Sciatic nerve (tissue), 2 donors: Measurements from ENCODE around the gene BRD1. TPM values are rescaled to one million over a fixed set of nuclear protein-coding genes. Genes with fewer than 3 reads are reported as not detected.

Experiments used
- ATAC-seq: fragments of 200-7000 bp; cut with Tn5 transposase; one replicate; pipeline ENCODE4 v1.9.1; 2020; ENCODE audit warnings: mild to moderate bottlenecking, moderate library complexity
- DNase-seq: peaks from one replicate; pipeline ENCODE4 v3.0.0-alpha.2; 2020; ENCODE audit warnings: low spot score
- intact Hi-C: fragments of 100-400 bp; cut with DNase I; formaldehyde crosslinking; loops from one replicate; pipeline ENCODE4 v1.14.2; 2022
- total RNA-seq: library from RNA; stranded (reverse); fragmentation: NEBNext Ultra II Directional; extraction: Animal tissue kit (Norgen Biotek cat#: 25700); gene quantifications from one replicate; pipeline ENCODE4 v1.2.1, GENCODE V29; 2021
- donor health status: DM: no; HTN: no; CAD: no.
- donor health status: DM: no; HTN: no; CAD: no.

Gene BRD1
- total RNA-seq, 1 donor from 2014 or later, result 37.7 TPM

DNA sequence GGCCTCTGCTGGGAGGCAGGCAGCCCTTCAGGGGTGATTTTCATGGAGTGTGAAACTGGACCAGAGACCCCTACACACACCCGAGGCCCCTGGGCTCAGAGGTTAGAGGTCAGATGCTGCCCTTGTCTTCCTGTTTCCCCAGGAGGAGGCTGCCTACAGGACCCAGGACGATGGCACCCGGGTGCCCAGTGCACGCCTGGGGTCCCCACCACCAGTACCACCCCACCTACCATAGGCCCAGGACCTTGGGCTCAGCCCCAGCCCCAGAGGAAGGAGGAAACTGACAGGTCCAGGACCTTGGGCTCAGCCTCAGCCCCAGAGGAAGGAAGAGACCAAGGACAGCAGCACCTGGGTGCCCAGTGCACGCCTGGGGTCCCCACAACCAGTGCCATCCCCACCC, 79.2 kb downstream of the BRD1 start:
- DNase-seq, result no peak
- ATAC-seq, result no peak
- intact Hi-C loops, result no loop called here

- DNase-seq (no peak), ATAC-seq (no peak)
- intact Hi-C loops, result no loop called here
Measured at GRCh38 chr22:49747716-49748115, 80.0 kb downstream of the BRD1 start.

- intact Hi-C loops, result no loop called here
- ATAC-seq (no peak), DNase-seq (no peak)
Measured at GRCh38 chr22:49747130-49747529, 80.5 kb downstream of the BRD1 start.

GRCh38 chr22:49746065-49746464, 81.6 kb downstream of the BRD1 start:
- intact Hi-C loops, result no loop called here
- no peak for ATAC-seq
- DNase-seq, result no peak

DNA sequence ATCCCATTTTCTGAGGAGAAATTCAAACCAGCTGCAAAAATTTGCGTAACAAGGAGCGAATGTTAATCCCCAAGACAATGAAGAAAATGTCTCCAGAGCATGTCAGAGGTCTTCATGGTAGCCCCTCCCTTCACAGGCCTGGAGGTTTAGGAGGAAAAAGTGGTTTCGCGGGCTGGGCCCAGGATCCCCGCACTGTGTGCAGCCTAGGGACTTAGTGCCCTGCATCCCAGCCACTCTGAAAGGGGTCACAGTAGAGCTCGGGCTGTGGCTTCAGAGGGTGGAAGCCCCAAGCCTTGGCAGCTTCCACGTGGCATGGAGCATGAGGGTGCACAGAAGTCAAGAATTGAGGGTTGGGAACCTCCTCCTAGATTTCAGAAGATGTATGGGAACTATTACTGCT, 87.4 kb downstream of the BRD1 start:
- intact Hi-C loops, result no loop called here
- ATAC-seq (no peak), DNase-seq (no peak)

GRCh38 chr22:49739138-49739537, 88.5 kb downstream of the BRD1 start:
- intact Hi-C loops, result no loop called here
- no peak for ATAC-seq
- DNase-seq, result no peak

GRCh38 chr22:49738566-49738965, 89.1 kb downstream of the BRD1 start:
- intact Hi-C loops, result no loop called here
- no peak for DNase-seq
- no peak for ATAC-seq

DNA sequence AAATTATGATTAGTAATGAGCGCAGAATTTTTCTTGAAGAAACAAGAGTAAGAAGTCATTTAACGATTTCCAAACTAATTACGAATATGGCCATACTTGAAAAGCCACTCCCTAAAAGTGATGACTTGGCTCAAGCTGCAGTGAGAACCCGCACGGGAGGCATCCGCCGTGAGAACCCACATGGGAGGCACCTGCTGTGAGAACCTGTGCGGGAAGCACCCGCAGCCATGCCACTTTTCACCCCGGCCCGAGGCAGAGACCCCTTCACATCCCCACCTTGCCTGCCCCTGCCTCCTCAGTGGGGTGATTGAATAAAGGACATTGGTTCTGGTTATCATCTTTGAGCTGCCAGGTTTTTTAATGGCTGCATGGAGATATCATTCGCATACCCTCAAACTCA, 89.7 kb downstream of the BRD1 start:
- DNase-seq (no peak), ATAC-seq (no peak)
- intact Hi-C loops, result no loop called here

- intact Hi-C loops, result no loop called here
- no peak for DNase-seq
- no peak for ATAC-seq
Measured at GRCh38 chr22:49737101-49737551, 90.5 kb downstream of the BRD1 start.

DNA sequence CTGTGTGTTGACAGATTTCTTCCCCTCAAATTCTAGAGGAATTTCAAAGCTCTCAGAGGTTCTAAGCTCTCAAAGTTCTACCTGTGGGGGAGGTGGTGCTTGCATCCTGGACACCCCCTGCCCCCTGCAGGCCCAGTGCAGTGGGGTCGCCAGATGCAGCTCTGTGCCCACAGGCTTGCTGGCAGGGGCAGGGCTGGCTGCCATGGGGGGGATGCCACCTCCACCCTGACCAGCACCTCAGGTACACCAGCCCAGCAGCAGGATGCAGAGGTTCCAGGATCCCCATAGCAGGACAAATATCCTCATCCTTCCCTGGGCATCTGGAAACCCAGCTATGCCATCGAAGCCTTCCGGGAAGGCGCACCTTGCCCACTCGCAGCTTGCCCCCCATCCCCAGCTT, 91.1 kb downstream of the BRD1 start:
- ATAC-seq, result no peak
- no peak for DNase-seq
- intact Hi-C loops, result no loop called here

GRCh38 chr22:49735901-49736421, 91.7 kb downstream of the BRD1 start:
- ATAC-seq (no peak), DNase-seq (no peak)
- intact Hi-C loops, result no loop called here

DNA sequence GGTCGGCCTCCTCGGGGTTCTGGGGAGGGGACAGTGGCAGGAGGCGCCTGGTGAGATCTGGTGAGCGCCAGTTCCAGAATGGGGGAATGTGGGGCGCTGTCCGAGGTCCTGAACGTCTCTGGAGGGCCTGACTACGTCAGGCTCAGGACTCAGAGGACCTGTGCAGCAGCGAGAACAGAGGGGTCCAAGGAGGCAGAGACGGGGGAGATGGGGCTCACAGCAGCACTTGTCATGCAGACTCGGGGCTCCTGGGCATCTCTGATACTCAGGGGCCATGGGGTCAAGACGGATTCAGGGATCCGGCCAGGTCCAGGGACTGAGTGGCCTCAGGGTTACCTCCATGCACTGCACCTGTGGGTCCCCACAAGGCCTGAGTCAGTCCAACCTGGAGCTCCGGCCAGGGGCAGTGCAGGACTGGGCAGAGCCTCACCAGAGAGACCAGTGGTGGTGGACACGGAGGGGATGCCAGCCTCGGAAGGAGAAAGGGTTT, 92.2 kb downstream of the BRD1 start:
- DNase-seq, result no peak
- intact Hi-C loops, result no loop called here
- no peak for ATAC-seq

- intact Hi-C loops, result no loop called here
- no peak for DNase-seq
- no peak for ATAC-seq
Measured at GRCh38 chr22:49734882-49735281, 92.8 kb downstream of the BRD1 start.

DNA sequence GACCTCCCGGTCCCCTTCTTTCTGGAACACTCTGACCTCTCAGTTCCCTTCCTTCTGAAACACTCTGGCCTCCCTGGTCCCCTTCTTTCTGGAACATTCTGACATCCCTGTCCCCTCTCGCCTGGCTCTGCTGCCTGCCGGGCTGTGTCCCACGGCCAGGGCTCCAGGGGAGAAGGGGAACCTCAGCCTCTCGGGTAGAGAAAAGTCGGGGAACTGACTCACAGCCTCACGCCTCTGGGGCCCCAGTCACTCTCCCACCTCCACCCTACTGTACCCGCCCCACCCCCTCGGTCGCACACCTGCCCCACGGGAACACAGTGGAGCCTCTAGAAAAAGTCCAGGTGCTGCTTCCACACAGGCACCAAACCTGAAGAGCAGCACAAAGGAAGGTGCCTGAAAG, 93.3 kb downstream of the BRD1 start:
- intact Hi-C loops, result no loop called here
- ATAC-seq, result no peak
- DNase-seq, result no peak

DNA sequence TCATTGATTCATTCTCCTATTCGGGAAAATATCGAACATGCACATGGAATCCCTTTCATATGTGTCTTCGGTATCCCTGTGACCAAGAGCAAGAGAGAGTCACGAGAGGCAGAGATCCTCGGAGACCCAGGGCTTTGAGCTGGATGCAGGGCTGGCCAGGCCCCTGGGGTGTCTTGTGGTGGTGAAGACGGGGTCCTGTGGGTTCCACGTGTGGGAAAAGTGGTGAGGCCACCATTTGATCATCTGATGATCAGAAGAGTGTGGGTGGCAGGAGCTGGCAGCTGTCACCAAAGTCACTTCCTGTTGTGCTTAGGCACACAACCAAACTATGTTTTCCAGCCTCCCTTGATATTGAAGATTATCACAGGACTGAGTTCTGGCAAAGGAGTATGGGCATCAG, 94.0 kb downstream of the BRD1 start:
- no peak for DNase-seq
- intact Hi-C loops, result no loop called here
- ATAC-seq, result no peak

GRCh38 chr22:49730656-49731055, 97.0 kb downstream of the BRD1 start:
- intact Hi-C loops, result no loop called here
- DNase-seq (no peak), ATAC-seq (no peak)

DNA sequence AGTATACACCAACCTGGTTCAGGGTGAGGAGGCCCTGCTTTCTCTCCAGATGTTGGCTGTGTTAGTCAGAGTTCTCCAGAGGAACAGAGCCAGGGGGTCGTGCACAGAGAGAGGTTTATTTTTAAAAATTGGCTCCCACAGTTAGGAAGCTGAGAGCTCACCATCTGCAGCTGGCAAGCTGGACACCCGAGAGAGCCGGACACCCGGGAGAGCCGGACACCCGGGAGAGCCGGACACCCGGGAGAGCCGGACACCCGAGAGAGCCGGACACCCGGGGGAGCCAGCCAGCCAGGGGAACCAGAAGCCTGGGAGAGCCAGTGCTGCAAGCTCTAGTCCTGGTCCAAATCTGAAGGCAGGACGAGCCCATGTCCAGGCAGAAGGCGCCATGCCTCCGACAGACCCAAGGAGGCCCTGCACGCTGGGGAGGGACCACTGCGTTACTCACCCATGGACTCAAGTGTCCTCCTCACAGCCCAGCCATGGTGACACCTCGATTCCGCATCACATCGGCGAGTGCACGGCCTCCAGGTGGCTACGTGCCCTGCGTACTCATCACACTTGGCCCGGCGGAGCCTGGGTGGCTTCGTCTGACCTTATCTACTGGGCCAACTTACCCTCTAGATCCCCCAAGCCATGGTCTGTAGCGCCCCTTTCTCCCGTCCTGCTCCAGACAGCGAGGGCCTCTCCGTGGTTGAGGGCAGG, 99.0 kb downstream of the BRD1 start:
- intact Hi-C loops, result no loop called here
- no peak for ATAC-seq
- no peak for DNase-seq

GRCh38 chr22:49727881-49728569, 99.6 kb downstream of the BRD1 start:
- ATAC-seq, result no peak
- DNase-seq, result no peak
- intact Hi-C loops, result no loop called here

DNA sequence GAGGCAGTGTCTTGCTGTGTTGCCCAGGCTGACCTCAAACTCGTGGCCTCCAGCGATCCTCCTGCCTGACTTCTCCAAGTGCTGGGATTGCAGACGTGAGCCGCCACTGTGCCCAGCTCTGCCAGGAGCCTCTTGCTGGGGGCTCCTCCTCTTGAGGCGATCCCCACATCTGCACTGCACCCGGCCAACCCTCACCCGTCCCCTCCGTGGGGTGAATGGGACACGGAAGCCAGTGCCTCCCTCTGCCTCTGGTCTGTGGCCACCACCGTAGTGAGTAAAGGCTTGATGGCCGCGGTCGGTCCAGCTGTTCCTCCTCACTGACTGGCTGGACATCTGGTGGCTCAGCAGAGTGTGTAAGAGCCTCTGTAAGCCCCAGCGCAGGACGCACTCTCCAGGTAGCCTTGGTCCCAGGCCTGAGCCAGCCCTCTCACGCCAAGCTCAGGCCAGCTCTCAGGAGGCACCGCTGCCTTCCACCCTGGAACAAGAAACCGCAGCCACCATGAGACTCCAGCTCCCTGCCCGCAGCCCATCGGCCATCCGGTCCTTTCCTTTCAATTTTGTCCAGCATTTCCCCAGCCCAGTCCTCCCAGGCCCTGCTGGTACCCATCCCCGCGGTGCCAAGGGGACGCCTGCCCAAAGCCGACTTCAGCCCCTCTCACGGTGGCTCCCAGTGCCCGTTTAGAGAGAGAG, 100.3 kb downstream of the BRD1 start:
- intact Hi-C loops, result no loop called here
- DNase-seq, result no peak
- ATAC-seq, result no peak

- ATAC-seq, result no peak
- intact Hi-C loops, result no loop called here
- no peak for DNase-seq
Measured at GRCh38 chr22:49726701-49727101, 101.0 kb downstream of the BRD1 start.
